ENCODE results near the gene DTX3L. TPM values are rescaled to one million over a fixed set of nuclear protein-coding genes. Genes with fewer than 3 reads are reported as not detected.
"Not testable (repeated sequence)": the region's sequence is repeated elsewhere in the genome, so short reads cannot be mapped to it uniquely, and the experiment has no call there.

The DTX3L gene
- total and polyA plus RNA-seq, 2 of the 8 experiments (the other 6 are each of a cell fraction or from before 2014, with no cell fraction given) = 1.7 to 11.3 TPM

DNA sequence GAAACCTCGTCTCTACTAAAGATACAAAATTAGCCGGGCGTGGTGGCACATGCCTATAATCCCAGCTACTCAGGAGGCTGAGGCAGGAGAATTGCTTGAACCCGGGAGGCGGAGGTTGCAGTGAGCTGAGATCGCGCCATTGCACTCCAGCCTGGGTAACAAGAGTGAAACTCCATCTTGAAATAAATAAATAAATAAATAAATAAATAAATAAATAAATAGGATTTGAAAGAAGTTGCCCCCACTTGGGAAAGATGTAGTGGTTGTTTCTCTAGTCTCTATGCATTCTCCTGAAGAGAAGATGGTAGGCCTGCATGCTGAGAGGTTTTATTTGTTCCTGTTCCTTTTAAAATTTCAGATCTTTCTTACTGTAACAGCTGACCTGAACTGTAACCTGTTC is 4.0 kb downstream of the DTX3L start:
- H2BK15ac ChIP-seq (ENCODE audit: low read length); H3K9me3 ChIP-seq (ENCODE audit: insufficient read depth in 2 of 2, low read depth in 1 of 2, low read length in 1 of 2); H4K8ac ChIP-seq (ENCODE audit: extremely low read depth, insufficient read depth, low read length); H3K79me1 ChIP-seq (ENCODE audit: low read depth, low read length); POLR2A ChIA-PET (ENCODE audit: partially characterized antibody); H3K27ac ChIP-seq (ENCODE audit: low read depth, low read length); H3K4me1 ChIP-seq (replicated peaks in 1 of 4; ENCODE audit: control insufficient read depth in 3 of 4, insufficient read depth in 4 of 4, low read length in 3 of 4); H3K4me2 ChIP-seq (ENCODE audit: insufficient read depth in 1 of 2, low read depth in 2 of 2, low read length in 2 of 2); H4K20me1 ChIP-seq (replicated peaks in 1 of 2; ENCODE audit: control insufficient read depth in 1 of 2, insufficient read depth in 2 of 2, low read length in 2 of 2); H2AK5ac ChIP-seq (ENCODE audit: low read depth, low read length); H3K23ac ChIP-seq (ENCODE audit: insufficient read length); H4K5ac ChIP-seq (ENCODE audit: insufficient read length, low read depth, low read length); H3K18ac ChIP-seq (ENCODE audit: extremely low read depth, low read length); H3K9ac ChIP-seq (replicated peaks in 1 of 4; ENCODE audit: extremely low read depth in 1 of 4, low read depth in 3 of 4, low read length in 3 of 4); H3K14ac ChIP-seq (ENCODE audit: insufficient read length); H2BK12ac ChIP-seq (ENCODE audit: low read depth, low read length); H3K56ac ChIP-seq (replicated peaks; ENCODE audit: insufficient read length, low read depth, low read length); H3K4me3 ChIP-seq (ENCODE audit: extremely low read depth in 1 of 4, insufficient read depth in 2 of 4, low read depth in 3 of 4, low read length in 4 of 4); H4K91ac ChIP-seq (replicated peaks; ENCODE audit: insufficient read length, low read length); DNase-seq (ENCODE audit: low read depth in 1 of 2, low spot score in 2 of 2); FAIRE-seq; H2BK5ac ChIP-seq (ENCODE audit: low read depth, low read length); H2AFZ ChIP-seq (ENCODE audit: low read length); H3K23me2 ChIP-seq (ENCODE audit: low read depth, low read length); H2BK20ac ChIP-seq (ENCODE audit: low read length); H2BK120ac ChIP-seq (replicated peaks; ENCODE audit: low read depth, low read length); H3K79me2 ChIP-seq (ENCODE audit: control insufficient read depth in 1 of 2, insufficient read depth in 2 of 2, low read length in 2 of 2); H3K4ac ChIP-seq (replicated peaks; ENCODE audit: insufficient read length, low read depth, low read length); H3K36me3 ChIP-seq (ENCODE audit: control insufficient read depth in 2 of 4, insufficient read depth in 4 of 4, low read length in 3 of 4); H3K27me3 ChIP-seq (replicated peaks in 1 of 4; ENCODE audit: control insufficient read depth in 3 of 4, extremely low read depth in 1 of 4, insufficient read depth in 3 of 4, low read length in 3 of 4): not testable (repeated sequence)
- 98% methylated on average over 7 of the region's 7 CpGs; no CpG with 5 or more reads in 1 of the 2 experiments for WGBS, 2 experiments (ENCODE audit: extremely low coverage in 1 of 2, insufficient coverage in 1 of 2, insufficient read length in 1 of 2, insufficient replicate concordance in 2 of 2, low coverage in 1 of 2, low lambda C conversion rate in 2 of 2, missing lambda C conversion rate in 1 of 2)
- CTCF ChIA-PET (ENCODE audit: partially characterized antibody) = interaction anchor here (0.7 to 1.5 kb wide), 3 partner anchors 9 to 111 kb away, joined by 3 to 5 read pairs (median 3); no protein-coding TSS in a partner anchor
